Endothelial cell of hepatic sinusoid (primary cell): ENCODE data around the gene ACACA.
"Not testable (repeated sequence)": the region's sequence is repeated elsewhere in the genome, so short reads cannot be mapped to it uniquely, and the experiment has no call there.

Experiments used
- in situ Hi-C: cut with HindIII; loops from 2 replicates; pipeline ENCODE4 v1.10.0; 2017; ENCODE audit warnings: low sequenced_read_pairs

ACACA gene

DNA sequence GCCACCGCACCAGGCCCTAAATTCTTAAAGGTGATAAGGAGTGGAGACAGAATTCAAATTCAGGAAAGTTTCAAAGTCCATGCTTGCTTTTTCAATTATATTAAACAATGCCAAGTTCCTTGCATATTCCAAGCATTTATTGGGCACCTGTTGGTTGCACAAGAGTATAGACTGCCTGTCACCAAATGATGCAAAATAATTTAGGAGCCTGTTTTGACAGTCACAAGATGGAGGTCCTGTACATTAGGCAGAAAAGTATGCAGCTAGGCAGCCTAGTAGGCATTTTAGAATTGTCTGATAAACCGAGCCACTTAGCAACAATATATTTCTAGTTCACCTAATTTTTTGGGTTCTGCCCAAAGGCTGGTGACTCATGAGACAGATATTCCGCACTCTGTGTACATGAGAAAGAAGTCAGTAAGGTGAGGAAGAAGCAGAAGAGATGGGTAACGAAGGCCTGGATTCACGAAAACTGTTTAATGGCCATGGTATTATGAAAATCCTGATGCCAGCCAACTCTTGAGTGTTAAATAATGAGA is 7.3 kb downstream of the ACACA start:
- in situ Hi-C loops, result no loop called here

DNA sequence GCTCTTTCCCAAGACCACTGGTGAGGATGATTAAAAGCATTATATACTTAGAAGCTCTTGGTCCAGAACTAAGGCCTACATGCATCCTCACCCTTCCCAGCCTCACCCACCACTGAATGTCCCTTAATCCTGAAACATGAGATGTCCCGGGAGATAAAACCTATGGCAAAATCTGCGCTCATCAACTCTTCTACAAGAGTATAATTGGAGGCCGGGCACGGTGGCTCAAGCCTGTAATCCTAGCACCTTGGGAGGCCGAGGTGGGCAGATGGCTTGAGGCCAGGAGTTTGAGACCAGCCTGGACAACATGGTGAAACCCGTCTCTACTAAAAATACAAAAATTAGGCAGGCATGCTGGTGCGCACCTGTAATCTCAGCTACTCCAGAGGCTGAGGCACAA is 13.3 kb downstream of the ACACA start:
- in situ Hi-C loops, result no loop called here

DNA sequence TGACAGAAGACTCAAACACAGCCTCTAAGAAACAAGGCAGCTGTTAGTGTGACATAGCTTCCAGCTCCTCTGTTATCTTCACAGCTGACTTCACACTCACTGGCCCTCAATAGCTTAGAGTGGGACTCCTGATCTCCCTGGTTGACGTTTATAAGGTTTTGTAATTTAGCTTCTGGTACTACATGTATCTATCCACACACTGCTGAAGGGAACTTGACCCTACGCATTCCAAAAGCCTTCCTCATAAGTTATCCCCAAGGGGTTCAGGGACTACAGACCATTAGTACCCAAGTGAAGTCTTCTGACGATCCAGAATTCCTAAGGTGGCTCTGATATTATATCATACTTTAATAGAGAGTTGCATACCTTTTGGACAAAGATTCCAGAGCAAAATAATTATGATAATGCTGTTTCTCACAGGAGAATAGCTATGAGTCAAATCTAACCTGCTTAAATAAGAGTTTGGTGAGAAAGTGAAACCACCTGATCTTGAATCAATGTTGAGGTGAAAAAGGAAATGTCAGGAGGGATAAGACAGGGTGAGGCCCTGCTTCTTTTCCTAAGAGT is 14.5 kb downstream of the ACACA start:
- in situ Hi-C loops, result no loop called here

DNA sequence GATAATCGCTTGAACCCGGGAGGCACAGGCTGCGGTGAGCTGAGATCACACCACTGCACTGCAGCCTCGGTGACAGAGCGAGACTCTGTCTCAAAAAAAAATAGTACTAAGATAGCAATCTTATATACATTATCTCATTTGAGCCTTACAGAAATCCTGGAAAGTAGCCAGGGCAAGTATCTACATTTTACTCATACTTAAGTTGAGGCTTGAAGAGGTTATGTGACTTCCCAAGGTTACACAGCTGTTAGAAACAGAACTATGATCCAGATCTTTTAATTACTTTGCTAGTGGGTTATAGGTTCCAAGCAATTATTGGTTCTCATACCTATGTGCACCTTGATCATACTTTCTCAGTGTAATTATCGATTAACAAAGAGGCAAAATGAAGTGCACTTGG is 15.5 kb downstream of the ACACA start:
- in situ Hi-C loops, result no loop called here

DNA sequence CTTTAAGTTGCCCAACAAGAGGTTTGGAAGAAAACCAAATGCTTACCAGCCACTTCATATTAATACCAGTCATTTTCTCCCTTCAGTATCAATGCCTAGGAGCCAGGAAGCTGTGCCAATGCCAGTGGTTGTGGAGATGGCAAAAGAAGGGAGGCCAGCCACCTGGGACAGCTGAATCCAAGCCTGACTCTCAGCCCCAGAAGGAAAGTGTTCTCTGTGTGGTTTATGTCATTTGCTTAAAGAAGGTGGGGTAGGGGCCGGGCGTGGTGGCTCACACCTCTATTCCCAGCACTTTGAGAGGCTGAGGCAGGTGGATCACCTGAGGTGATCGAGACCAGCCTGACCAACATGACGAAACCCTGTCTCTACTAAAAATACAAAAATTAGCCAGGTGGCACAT is 17.5 kb downstream of the ACACA start:
- in situ Hi-C loops, result no loop called here

DNA sequence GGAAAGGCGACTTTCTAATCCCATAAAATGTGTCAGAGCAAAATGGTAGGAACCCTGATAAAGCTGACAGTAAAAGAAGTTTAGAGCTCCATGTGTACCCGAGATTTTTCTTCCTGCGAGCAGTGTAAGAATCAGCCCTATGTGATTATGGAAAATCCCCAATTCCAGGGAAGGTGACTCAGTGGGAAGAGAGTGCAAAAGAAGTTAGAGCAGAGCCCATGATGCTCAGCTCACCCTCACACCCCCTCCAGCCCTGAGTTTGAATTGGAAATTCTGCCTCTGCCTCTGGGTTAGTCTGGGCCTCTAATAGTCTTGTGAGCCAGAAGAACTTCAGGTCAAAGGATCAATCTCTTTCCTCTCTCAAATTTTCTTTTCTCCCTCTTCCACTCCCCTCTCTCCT is 18.4 kb downstream of the ACACA start:
- in situ Hi-C loops, result no loop called here

DNA sequence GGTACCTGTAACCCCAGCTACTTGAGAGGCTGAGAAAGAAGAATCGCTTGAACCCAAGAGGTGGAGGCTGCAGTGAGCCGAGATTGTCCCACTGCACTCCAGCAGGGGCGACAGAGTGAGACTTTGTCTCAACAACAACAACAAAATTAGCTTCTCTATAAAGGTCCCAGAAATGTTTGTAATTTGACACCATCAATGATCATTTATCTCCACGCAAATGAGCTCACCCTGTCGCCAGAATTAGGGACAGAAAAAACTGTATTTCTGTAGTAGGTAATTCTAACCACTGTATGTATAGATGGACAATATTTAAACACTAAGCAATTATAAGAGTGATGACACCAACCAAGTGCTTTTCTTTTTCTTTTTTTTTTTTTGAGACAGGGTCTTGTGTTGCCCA is 20.2 kb downstream of the ACACA start:
- in situ Hi-C loops, result no loop called here

DNA sequence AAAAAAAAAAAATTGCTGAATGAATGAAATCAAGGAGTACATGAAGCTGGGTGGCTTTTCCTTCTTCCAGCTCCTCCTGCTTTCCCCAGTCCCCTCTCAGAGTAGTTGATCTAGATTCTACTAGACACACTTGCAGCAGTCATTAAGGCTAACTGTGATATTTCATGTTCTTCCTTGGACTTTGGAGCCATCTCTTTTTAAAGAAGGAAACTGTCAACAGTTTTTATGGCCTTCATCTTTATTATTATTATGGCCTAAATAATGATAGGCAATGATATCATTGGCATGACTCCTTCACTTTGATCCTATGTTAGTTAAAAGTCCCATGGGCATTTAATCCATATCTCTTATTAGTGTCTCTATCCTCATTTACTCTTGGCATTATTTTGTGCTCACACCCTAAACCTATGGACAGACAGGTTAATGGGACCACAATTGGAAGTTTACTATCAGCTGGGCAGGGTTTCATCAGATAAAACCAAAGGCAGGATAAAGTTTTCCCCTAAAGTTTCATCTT is 21.1 kb downstream of the ACACA start:
- in situ Hi-C loops, result no loop called here

DNA sequence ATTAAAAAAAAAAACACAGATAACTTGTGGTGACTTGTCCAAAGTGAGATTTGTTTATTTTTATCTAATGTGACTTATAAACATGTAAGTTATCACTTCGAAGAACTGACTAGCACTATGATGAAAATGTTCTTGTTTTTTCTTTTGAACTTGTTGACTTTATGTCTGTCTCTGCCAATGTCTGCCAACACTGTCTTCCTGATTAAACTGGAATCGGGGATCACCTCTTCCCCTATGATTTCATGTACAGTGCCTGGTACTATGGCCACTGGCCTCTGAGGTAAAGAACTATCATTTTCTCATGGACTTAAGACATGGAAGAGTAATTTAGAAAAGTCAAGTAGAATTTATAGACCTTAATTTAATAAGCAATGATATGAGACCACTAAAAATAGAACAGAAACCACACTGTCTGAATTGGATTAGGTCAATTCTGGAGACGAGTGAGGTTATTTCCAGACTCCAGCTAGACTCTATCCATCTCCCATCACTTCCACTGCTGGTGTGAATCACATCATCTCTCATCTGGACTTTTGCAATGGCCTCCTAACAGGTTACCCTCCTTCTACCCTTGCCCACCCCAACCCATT is 22.0 kb downstream of the ACACA start:
- in situ Hi-C loops, result no loop called here

DNA sequence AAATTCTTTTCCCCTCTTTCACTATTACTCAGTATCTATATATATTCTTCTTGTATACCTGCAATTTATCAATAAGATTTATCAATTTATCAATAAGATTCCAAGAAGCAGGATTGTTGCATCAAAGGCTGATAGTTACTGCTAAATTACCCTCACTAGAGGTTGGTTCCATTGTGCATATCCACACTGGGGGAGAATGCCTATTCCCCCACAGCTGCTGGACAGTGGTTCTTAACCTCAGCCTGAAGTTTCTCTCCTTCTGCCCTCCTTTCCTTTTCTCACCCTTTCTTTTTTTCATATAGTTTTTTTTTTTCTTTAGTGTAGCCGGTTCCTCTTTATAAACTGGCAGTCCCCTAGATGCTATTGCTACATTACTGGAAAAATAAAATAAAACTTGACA is 24.6 kb downstream of the ACACA start:
- in situ Hi-C loops, result no loop called here

DNA sequence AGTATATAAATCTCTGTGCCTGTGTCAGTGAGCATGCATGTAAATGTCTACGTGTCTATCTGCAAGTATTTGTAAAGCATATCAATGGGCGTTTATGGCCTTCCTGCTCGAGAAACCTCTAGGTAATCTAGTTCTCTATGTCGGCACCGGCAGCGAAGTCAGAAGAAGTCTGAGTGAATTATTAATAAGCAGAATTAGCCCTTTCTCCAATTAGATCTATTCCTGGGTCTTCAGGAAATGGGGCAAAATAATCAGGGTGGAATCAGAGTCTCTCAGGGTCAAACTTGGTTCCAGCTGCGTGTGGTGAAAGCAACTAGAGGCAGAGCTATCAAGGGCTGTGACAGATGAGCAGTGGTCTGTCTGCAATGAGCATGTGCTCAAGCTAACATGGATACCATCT is 30.9 kb downstream of the ACACA start, which contains the start of gene C17orf78:
Gene C17orf78, plus strand, starts transcription at position 280 of the 400 bp plus-strand sequence. Its CDS starts 108 bp downstream, at position 388.
- in situ Hi-C loops, result no loop called here

DNA sequence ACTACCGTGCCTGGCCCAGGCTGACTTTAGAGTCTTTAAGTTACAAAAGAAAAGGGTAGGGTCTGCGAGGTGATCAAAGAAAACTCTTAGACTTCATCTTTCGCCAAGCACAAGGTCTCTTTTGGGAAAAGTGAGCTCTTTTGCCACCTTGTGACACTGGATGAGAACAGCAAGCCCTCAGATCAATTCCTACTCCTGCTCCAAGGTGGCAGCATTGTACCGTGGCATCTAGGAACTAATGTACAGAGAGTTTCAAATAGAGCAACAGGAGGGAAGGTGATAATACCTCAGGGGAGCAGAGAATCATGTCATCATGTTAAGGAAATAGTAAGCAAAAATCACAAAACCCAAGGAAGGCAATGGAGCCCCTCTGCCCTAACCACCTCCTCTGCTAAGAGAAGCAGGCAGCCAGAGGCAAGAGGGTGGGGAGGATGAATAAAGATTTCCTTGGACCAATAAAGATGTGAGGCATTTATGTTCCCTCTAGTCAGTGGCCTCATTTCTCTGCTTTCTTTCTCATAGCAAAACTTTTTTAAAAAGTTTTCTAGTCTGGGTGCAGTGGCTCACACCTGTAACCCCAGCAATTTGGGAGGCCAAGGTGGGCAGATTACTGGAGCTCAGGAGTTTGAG is 33.0 kb downstream of the ACACA start:
- in situ Hi-C loops, result no loop called here

DNA sequence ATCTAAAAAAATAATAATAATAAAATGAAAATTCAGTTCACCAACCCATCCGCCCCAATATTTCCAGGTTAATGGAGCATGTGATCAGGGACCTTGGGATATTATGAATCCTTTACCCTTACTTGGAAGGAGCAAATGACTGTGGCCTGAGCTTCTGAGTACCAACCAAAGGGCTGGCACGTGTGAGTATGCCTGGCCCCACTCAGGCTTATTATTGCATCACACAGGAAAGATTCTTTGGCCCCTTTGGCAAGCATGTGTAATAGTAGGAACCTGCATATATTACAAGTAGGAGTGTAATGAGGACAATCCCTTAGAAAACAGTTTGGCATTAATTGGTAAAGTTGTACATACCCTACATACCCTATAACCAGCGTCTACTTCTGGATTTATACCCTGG is 38.1 kb downstream of the ACACA start:
- in situ Hi-C loops, result no loop called here

DNA sequence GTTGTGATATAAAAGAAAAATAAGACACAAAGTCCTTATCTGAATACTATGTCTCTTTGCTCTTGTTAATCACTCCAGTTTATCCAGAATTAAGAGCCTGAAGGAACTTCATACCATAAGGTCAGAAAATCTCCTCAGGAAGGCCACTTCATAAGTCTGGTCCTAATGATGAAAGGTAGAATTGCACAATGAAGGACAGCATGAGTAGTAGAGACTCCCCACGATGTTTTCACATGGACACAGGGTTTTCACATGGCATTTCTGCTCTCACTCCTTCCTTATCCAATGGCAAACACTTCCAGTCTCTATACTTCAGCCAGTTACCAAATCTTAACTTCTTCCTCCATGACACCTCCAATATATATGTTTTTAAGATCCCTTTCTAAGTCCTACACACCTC is 41.0 kb downstream of the ACACA start:
- in situ Hi-C loops, result no loop called here

DNA sequence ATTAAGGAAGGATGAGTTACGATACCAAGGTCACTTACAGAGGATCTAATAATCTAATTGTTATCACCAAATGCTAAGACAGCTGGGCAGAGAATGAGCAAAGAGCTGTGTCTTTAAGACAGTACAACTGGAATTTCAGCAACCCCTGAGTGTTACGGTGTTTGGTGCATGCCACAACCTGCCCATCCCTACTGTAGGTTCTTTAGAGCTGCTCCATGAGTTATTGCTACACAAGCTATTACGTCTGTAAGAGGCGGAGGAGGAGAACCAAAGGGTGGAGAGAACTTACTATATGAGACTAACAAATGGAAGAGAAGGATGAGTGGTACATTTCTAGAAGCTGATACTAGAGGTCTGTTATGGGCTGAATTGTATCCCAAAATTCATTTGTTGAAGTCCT is 45.1 kb downstream of the ACACA start:
- in situ Hi-C loops, result no loop called here

DNA sequence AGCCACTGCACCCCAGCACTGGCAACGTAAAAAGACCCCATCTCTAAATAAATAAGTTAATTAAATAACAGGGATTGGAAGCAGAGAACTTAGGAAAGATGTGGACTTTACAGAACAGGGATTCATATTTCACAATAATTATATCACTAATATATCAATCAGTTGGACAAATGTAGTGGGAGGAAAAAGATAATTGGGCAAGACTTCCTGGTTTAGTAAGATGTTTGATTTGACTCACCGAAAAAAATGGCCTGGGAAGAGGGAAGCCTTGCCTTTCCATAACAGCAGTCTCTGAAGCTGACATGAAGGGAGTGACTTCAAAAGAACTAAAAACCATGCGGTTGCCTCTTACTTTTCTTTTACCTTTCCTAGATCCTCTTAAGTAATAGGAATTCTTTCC is 46.0 kb downstream of the ACACA start:
- in situ Hi-C loops, result no loop called here

DNA sequence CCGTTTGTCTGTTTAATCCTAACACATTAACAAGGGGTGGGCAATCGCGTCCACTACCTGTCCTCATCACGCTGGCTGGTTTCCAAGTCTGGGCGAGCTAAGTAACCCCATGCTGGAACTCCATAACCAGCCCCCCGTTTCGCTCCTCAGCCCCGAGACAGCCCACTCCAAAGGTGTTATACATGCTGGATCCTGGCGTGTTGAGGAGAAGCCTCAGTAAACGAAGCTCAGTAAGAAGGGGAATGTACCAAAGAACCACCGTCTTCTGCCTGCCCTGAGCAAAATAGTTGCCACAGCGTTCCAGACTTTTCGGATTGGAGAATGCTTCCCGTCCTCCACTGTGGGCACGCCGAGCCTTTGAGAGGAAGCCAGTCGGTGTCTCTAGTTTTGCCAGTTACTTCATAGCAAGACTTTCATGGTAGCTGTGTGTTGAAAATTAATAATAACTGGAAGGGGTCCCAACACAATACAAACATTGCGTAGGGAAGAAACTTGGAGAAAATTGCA is 46.9 kb downstream of the ACACA start:
- in situ Hi-C loops, result no loop called here

DNA sequence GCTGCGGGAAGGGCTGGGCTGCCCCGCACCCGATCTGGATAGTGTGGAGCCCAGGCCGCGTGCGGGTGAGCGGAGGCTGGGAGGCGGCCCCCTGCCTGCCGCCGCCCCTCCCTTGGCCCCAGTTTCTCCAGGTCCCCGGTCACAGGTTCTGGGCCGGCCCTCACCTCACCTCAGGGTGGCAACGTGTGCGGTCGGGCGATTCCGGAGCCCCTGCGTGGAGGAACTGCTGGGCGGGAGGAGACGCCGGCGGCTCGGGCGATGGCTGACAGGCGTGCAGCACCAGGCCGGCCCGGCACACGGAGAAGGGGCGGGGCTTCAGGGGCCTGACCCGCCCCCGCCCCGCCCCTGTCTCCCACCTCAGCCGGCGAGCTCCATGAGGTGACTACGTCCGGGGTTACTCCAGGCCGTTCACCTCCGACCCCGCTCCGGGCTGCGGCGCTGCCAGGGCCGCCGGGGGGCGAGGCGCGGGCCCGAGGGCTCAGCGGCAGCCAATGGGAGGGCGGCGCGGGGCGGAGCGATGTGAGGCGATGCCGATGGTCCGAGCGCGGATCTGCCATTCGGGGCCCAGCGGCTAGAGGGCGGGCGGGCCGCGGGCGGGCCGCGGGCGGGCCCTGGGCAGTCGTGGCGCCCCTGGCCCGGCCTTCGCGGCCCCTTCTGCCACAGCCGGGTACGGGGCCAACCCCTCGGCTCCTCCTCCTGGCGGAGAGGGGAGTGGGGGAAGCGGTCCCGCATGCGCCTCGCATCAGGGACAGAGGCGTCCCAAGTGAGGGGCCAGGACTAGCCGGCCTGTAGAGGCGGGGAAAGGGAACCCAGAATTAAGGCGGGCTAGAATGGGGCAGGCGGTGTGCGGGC is 47.6 kb downstream of the ACACA start:
- in situ Hi-C loops, result no loop called here

DNA sequence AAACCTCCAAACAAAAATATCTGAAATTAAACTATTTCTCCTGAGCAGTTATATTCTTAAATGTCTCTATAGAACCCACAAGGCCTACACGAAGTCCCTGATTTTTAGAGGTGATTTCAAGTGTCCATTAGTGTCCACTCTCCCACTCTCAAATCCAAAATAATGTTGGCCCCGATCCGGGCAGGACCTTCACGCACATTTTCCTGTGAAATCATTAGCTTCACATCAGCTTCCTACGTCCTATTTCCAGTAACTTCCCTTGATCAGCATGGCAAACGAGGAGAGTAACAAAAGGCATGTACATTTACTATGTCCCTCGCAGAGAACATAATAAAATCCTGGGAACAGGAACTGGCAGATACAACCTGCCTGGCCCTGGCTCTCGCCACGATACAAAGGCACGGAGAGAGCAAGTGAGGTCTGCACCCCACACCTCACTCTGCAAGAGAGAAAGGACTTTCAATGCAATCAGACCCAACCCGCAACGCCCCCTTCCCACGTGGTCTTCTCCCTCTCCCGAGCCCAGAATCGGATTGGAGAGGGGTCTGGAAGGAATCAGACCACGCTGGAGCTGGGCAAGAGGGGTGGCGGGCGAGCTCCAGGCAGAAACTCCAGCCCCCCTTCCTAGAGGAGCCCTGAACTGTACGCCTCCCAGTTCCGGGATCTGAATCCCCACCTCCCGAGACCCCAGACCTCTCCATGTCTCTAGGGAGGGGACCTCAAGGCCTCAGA is 48.4 kb downstream of the ACACA start:
- in situ Hi-C loops, result no loop called here

DNA sequence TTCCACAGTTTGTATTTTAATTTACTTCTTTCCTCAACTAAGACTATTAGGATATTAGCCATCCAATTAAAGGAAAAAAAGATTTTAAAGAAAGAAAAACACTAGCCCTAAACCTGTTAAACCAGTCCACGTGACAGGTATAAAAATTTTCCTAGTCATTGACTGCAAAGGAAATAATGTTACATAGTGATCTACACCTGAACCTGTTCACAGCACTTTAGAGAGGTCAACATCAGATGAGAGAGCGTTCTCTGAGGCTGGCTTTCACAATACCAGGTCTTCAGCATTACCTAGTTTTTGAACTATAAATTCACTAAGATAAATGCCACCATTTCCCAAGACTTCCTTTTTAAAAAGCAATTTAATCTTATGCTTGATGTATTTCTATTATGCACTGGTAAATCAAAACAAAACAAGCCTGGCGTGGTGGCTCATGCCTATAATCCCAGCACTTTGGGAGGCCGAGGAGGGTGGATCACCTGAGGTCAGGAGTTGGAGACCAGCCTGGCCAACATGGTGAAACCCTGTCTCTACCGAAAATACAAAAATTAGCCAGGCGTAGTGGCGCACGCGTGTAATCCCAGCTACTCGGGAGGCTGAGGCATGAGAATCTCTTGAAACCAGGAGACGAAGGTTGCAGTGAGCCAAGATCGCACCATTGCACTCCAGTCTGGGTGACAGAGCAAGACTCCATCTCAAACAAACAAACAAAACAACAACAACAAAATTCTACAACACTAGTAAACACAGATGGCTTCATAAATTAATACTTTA is 49.7 kb downstream of the ACACA start:
- in situ Hi-C loops, result not testable (repeated sequence)
